Transverse colon (tissue), 4 donors: ENCODE data around the gene LILRA5.

Experiments used
- CTCF ChIP-seq, 5 experiments: fragments of 200-600 bp in 3 of 5; fragments of 450-650 bp in 2 of 5; sonication (generic) in 3 of 5; IDR thresholded peaks; 1 replicate in 2 of 5; 2 replicates in 3 of 5; pipeline ENCODE4 v1.5.1; 2016 to 2017; ENCODE audit warnings: antibody characterized with exemption in 5 of 5, inconsistent platforms in 3 of 5, mild to moderate bottlenecking in 2 of 5, moderate library complexity in 1 of 5
- EP300 ChIP-seq: sonication (generic); formaldehyde crosslinking; IDR thresholded peaks from one replicate; pipeline ENCODE4 v1.6.1; 2017; ENCODE audit warnings: antibody characterized with exemption, low read depth
- POLR2A ChIP-seq: fragments of 450-650 bp; IDR thresholded peaks from one replicate; pipeline ENCODE4 v1.6.1; 2016; ENCODE audit warnings: antibody characterized with exemption, mild to moderate bottlenecking, moderate library complexity
- POLR2AphosphoS5 ChIP-seq, 3 donors: sonication (generic); formaldehyde crosslinking; IDR thresholded peaks; one replicate each; pipeline ENCODE4 v1.6.1; 2016; ENCODE audit warnings: antibody characterized with exemption in 3 of 3

GRCh38 chr19:54297759-54298305, 15.1 kb downstream of the LILRA5 start:
- TF ChIP-seq POLR2A (no peak), CTCF (IDR thresholded peaks at IDR 0.05) (no peak), POLR2AphosphoS5 (IDR thresholded peaks at IDR 0.05) (no peak), EP300 (no peak)
